K562 (cell line): ENCODE data around the gene TOR1B. TPM values are rescaled to one million over a fixed set of nuclear protein-coding genes. Genes with fewer than 3 reads are reported as not detected.

Source experiments
- CBFA2T2 ChIP-seq: fragments of 450-650 bp; conservative IDR thresholded peaks from 2 replicates; pipeline ENCODE4 v1.6.1; 2017; ENCODE audit warnings: mild to moderate bottlenecking
- ELF2 ChIP-seq: fragments of 250-450 bp; sonication (Bioruptor Pico); IDR thresholded peaks from 2 replicates; pipeline ENCODE4 v1.5.0; 2021; ENCODE audit warnings: mild to moderate bottlenecking
- GABPB2 ChIP-seq: fragments of 250-450 bp; sonication (Bioruptor Pico); conservative IDR thresholded peaks from 2 replicates; pipeline ENCODE4 v1.5.1; 2021; ENCODE audit warnings: mild to moderate bottlenecking
- GTF2E2 ChIP-seq: fragments of 200-800 bp; sonication (Bioruptor generic); IDR thresholded peaks from 2 replicates; pipeline ENCODE4 v1.6.1; 2016; ENCODE audit warnings: missing genetic modification characterization, missing compliant biosample characterization
- NR2C1 ChIP-seq, 2 experiments: fragments of 450-650 bp; IDR thresholded peaks; 2 replicates each; pipeline ENCODE4 v1.6.1; 2017; ENCODE audit warnings: mild to moderate bottlenecking in 2 of 2, antibody characterized with exemption in 1 of 2, inconsistent platforms in 1 of 2, missing compliant biosample characterization in 1 of 2, missing genetic modification characterization in 1 of 2
- PHTF2 ChIP-seq: fragments of 250-450 bp; sonication (Bioruptor Pico); IDR thresholded peaks from 2 replicates; pipeline ENCODE4 v1.5.0; 2021; ENCODE audit warnings: mild to moderate bottlenecking
- POLR3G ChIP-seq: IDR thresholded peaks from 2 replicates; pipeline ENCODE4 v1.6.1; 2011; ENCODE audit not compliant: insufficient read length, insufficient replicate concordance; ENCODE audit errors: extremely low read depth
- SLC30A9 ChIP-seq: fragments of 250-450 bp; sonication (Bioruptor Pico); IDR thresholded peaks from 2 replicates; pipeline ENCODE4 v1.8.0; 2022; ENCODE audit warnings: mild to moderate bottlenecking, moderate library complexity
- SMAD1 ChIP-seq: fragments of 150-350 bp; IDR thresholded peaks from 2 replicates; pipeline ENCODE4 v1.6.1; 2014; ENCODE audit warnings: low read length, low read depth; ENCODE audit not compliant: partially characterized antibody
- SMARCA5 ChIP-seq: fragments of 450-650 bp; IDR thresholded peaks from 2 replicates; pipeline ENCODE4 v1.6.1; 2016
- TAF9B ChIP-seq: fragments of 450-650 bp; IDR thresholded peaks from 2 replicates; pipeline ENCODE4 v1.6.1; 2018; ENCODE audit warnings: mild to moderate bottlenecking; ENCODE audit not compliant: partially characterized antibody
- XRCC5 ChIP-seq: fragments of 200-400 bp; formaldehyde crosslinking; IDR thresholded peaks from 2 replicates; pipeline ENCODE4 v1.6.1; 2017; ENCODE audit warnings: low read depth, mild to moderate bottlenecking, low read length
- ZBTB1 ChIP-seq: sonication (generic); formaldehyde crosslinking; IDR thresholded peaks from 2 replicates; pipeline ENCODE4 v1.8.1; 2023; ENCODE audit warnings: missing genetic modification reagents, low read depth, mild to moderate bottlenecking, borderline replicate concordance
- ZNF57 ChIP-seq: fragments of 450-650 bp; formaldehyde crosslinking; IDR thresholded peaks from 2 replicates; pipeline ENCODE4 v1.4.0; 2020; ENCODE audit warnings: mild to moderate bottlenecking, moderate library complexity
- ZNF668 ChIP-seq: fragments of 250-450 bp; sonication (Bioruptor Pico); IDR thresholded peaks from 2 replicates; pipeline ENCODE4 v1.8.0; 2022; ENCODE audit warnings: mild to moderate bottlenecking, inconsistent platforms
- ZNF785 ChIP-seq: fragments of 250-450 bp; sonication (Bioruptor Pico); IDR thresholded peaks from 2 replicates; pipeline ENCODE4 v1.4.0; 2020; ENCODE audit warnings: mild to moderate bottlenecking
- polyA plus RNA-seq, 8 experiments: library from polyadenylated mRNA; depleted of rRNA in 4 of 8; stranded (reverse) in 5 of 8; unstranded in 3 of 8; fragments of >200 nt; fragmentation: Nextera tagmentation in 2 of 8; fragmentation: Illumina TruSeq in 1 of 8; extraction: Ambion mirVana in 2 of 8; extraction: Trizol in 1 of 8; gene quantifications; 2 replicates each; pipeline versions ENCODE4 v1.2.1 to v1.2.3, GENCODE V29; 2011 to 2014; ENCODE audit warnings: inconsistent platforms in 1 of 8, missing spikeins in 1 of 8
- total RNA-seq, 7 experiments: library from RNA; depleted of rRNA in 6 of 7; stranded (reverse); fragments of >200 nt in 6 of 7; fragmentation: Illumina TruSeq in 2 of 7; extraction: Trizol in 2 of 7; gene quantifications; 2 replicates each; pipeline versions ENCODE4 v1.2.1 to v1.2.3, GENCODE V29; 2011 to 2021; ENCODE audit warnings: low replicate concordance in 1 of 7
- TF ChIP-seq, protein P1 (sequence below): fragments of 450-650 bp; IDR thresholded peaks from 2 replicates; pipeline ENCODE4 v1.6.1; 2014; ENCODE audit warnings: low read depth, mild to moderate bottlenecking, moderate library complexity, borderline replicate concordance
- TF ChIP-seq, protein P2 (sequence below): fragments of 450-650 bp; IDR thresholded peaks from 2 replicates; pipeline ENCODE4 v1.6.1; 2016; ENCODE audit warnings: borderline replicate concordance
- TF ChIP-seq, protein P3 (sequence below), 2 experiments: fragments of 200-800 bp in 1 of 2; sonication (Bioruptor generic) in 1 of 2; sonication (generic) in 1 of 2; formaldehyde crosslinking in 1 of 2; IDR thresholded peaks in 1 of 2; conservative IDR thresholded peaks in 1 of 2; 2 replicates each; pipeline versions ENCODE4 v1.5.0 to v1.6.1; 2016 to 2020; ENCODE audit warnings: missing compliant biosample characterization in 1 of 2, missing genetic modification characterization in 1 of 2, missing genetic modification reagents in 1 of 2
- TF ChIP-seq, protein P4 (sequence below): fragments of 450-650 bp; formaldehyde crosslinking; IDR thresholded peaks from 2 replicates; pipeline ENCODE4 v1.4.0; 2020; ENCODE audit warnings: mild to moderate bottlenecking, moderate library complexity

Gene TOR1B
- total and polyA plus RNA-seq, 9 of the 15 experiments (the other 6 are each of a cell fraction or from before 2014, with no cell fraction given), result 4.2 to 36.5 (median 24.6) TPM

DNA sequence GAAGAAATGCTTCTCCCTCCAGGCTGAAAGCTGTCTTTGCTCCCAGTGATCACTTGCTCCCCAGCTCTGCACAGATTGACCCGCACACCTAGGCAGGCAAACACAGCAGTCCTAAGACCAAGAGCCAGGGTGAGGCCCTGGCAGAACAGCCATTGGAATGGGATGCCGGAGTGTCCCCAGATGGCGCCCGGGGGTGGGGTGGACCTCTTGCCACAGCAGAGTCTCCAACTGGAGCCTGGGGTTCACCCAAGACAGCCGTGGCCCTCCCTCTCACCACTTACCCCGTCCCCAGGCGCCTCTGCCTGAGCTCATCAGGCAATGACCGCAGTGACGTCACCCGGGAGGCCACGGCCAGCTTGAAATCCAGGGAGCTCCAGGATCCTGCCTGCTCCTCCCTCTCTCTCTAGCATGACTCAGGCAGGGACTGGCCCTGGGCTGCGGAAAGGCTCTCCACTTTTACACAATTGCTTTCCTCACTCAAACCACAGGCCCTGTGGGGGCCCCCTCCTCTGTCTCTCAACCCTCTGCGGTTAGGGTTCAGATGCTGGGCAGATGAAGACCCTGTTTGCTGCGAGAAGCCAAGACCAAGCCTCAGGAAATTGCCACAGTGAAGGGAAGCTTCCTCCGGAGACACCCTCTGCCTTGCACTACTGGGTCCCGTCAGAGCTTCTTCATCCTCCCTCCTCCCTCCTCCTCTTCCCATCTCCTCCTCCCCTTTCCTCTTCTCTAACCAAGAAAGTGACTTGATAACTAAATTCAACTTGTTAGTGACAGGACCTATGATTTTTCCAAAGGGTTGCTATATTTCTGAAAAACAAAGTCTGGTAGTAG, 25.8 kb upstream of the TOR1B start (continued):
- TF ChIP-seq, protein P1, sequence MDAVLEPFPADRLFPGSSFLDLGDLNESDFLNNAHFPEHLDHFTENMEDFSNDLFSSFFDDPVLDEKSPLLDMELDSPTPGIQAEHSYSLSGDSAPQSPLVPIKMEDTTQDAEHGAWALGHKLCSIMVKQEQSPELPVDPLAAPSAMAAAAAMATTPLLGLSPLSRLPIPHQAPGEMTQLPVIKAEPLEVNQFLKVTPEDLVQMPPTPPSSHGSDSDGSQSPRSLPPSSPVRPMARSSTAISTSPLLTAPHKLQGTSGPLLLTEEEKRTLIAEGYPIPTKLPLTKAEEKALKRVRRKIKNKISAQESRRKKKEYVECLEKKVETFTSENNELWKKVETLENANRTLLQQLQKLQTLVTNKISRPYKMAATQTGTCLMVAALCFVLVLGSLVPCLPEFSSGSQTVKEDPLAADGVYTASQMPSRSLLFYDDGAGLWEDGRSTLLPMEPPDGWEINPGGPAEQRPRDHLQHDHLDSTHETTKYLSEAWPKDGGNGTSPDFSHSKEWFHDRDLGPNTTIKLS, result no peak; the same call in 1 of the 2 replicates
- TF ChIP-seq ZNF57 (CRISPR knock-in tag) (no peak), PHTF2 (no peak), NR2C1 (IDR thresholded peaks at IDR 0.05) (no peak), NR2C1 (tag; IDR thresholded peaks at IDR 0.05) (no peak), POLR3G (no peak), ZNF785 (CRISPR knock-in tag) (no peak), SLC30A9 (CRISPR knock-in tag) (no peak), TAF9B (no peak), SMARCA5 (no peak; the same call in 1 of the 2 replicates), SMAD1 (peak; percentile 17), XRCC5 (peak; percentile 35; the same call in 1 of the 2 replicates), ZNF668 (CRISPR knock-in tag) (no peak), CBFA2T2 (no peak), GTF2E2 (tag) (0 out of 2 replicates have a peak, but pooled peaks have one; percentile 4), ELF2 (CRISPR knock-in tag) (no peak), GABPB2 (no peak), ZBTB1 (CRISPR knock-in tag) (peak; percentile 81; the same call in 1 of the 2 replicates)
- TF ChIP-seq, protein P2, sequence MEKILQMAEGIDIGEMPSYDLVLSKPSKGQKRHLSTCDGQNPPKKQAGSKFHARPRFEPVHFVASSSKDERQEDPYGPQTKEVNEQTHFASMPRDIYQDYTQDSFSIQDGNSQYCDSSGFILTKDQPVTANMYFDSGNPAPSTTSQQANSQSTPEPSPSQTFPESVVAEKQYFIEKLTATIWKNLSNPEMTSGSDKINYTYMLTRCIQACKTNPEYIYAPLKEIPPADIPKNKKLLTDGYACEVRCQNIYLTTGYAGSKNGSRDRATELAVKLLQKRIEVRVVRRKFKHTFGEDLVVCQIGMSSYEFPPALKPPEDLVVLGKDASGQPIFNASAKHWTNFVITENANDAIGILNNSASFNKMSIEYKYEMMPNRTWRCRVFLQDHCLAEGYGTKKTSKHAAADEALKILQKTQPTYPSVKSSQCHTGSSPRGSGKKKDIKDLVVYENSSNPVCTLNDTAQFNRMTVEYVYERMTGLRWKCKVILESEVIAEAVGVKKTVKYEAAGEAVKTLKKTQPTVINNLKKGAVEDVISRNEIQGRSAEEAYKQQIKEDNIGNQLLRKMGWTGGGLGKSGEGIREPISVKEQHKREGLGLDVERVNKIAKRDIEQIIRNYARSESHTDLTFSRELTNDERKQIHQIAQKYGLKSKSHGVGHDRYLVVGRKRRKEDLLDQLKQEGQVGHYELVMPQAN, result no peak
- TF ChIP-seq, protein P3, sequence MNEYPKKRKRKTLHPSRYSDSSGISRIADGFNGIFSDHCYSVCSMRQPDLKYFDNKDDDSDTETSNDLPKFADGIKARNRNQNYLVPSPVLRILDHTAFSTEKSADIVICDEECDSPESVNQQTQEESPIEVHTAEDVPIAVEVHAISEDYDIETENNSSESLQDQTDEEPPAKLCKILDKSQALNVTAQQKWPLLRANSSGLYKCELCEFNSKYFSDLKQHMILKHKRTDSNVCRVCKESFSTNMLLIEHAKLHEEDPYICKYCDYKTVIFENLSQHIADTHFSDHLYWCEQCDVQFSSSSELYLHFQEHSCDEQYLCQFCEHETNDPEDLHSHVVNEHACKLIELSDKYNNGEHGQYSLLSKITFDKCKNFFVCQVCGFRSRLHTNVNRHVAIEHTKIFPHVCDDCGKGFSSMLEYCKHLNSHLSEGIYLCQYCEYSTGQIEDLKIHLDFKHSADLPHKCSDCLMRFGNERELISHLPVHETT (CRISPR knock-in tag; conservative IDR thresholded peaks at IDR 0.05 in 1 of 2, IDR thresholded peaks at IDR 0.05 in 1 of 2), result peak in 1 of 2 experiments; percentile 83; a peak in 1 of 4 replicates
- TF ChIP-seq, protein P4, sequence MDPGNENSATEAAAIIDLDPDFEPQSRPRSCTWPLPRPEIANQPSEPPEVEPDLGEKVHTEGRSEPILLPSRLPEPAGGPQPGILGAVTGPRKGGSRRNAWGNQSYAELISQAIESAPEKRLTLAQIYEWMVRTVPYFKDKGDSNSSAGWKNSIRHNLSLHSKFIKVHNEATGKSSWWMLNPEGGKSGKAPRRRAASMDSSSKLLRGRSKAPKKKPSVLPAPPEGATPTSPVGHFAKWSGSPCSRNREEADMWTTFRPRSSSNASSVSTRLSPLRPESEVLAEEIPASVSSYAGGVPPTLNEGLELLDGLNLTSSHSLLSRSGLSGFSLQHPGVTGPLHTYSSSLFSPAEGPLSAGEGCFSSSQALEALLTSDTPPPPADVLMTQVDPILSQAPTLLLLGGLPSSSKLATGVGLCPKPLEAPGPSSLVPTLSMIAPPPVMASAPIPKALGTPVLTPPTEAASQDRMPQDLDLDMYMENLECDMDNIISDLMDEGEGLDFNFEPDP, result no peak
